HCT116 (cell line): ENCODE measurements around the gene TMEM184A.

Source experiments
- ATF3 ChIP-seq: IDR thresholded peaks from 2 replicates; pipeline ENCODE4 v1.6.1; 2012
- CTCF ChIP-seq, 3 experiments: fragments of 200-600 bp in 1 of 3; sonication (generic) in 1 of 3; IDR thresholded peaks in 2 of 3; conservative IDR thresholded peaks in 1 of 3; 2 replicates each; pipeline ENCODE4 v1.5.1; 2012 to 2017; ENCODE audit warnings: low read depth in 2 of 3, low read length in 2 of 3, antibody characterized with exemption in 1 of 3, borderline replicate concordance in 1 of 3, control low read depth in 1 of 3, mild to moderate bottlenecking in 1 of 3, mixed read lengths in 1 of 3, mixed run types in 1 of 3, moderate library complexity in 1 of 3; ENCODE audit not compliant: insufficient read depth in 1 of 3
- MAX ChIP-seq: IDR thresholded peaks from 2 replicates; pipeline ENCODE4 v1.6.1; 2012
- POLR2A ChIP-seq: IDR thresholded peaks from 2 replicates; pipeline ENCODE4 v1.7.0; 2011; ENCODE audit warnings: borderline replicate concordance; ENCODE audit not compliant: insufficient read depth, insufficient read length; ENCODE audit errors: extremely low read depth
- ZNF274 ChIP-seq: fragments of 200-500 bp; sonication (Bioruptor generic); IDR thresholded peaks from 2 replicates; pipeline ENCODE4 v1.6.1; 2014; ENCODE audit warnings: mild to moderate bottlenecking, low read depth, low read length, inconsistent platforms

GRCh38 chr7:1559626-1560590, 3.9 kb upstream of the TMEM184A start:
- TF ChIP-seq CTCF (IDR thresholded peaks at IDR 0.05 in 2 of 3, conservative IDR thresholded peaks at IDR 0.05 in 1 of 3; ENCODE audit: borderline replicate concordance in 1 of 3, insufficient read depth in 1 of 3, low read depth in 2 of 3, low read length in 2 of 3) (no peak), MAX (no peak), ATF3 (no peak), ZNF274 (no peak), POLR2A (no peak)
